Endothelial cell of umbilical vein (primary cell): Measurements from ENCODE around the gene MEF2D.

Source experiments
- CTCF ChIP-seq, 2 donors: IDR thresholded peaks; 1 replicate in 1 of 2; 2 replicates in 1 of 2; pipeline ENCODE4 v1.5.1; 2011; ENCODE audit warnings: low read length in 2 of 2, mild to moderate bottlenecking in 2 of 2, moderate library complexity in 2 of 2, control low read depth in 1 of 2, inconsistent platforms in 1 of 2, low read depth in 1 of 2; ENCODE audit not compliant: insufficient read depth in 1 of 2; ENCODE audit errors: extremely low read depth in 1 of 2
- JUN ChIP-seq: IDR thresholded peaks from 2 replicates; pipeline ENCODE4 v1.6.1; 2011; ENCODE audit warnings: borderline replicate concordance, low read depth; ENCODE audit not compliant: insufficient read length, insufficient read depth
- POLR2A ChIP-seq: IDR thresholded peaks from 2 replicates; pipeline ENCODE4 v1.6.1; 2012; ENCODE audit warnings: low read depth, mild to moderate bottlenecking, control low read depth, low read length

- TF ChIP-seq CTCF (IDR thresholded peaks at IDR 0.05; ENCODE audit: extremely low read depth in 1 of 2, insufficient read depth in 1 of 2, low read depth in 1 of 2, low read length in 2 of 2), result no peak
- no peak for TF ChIP-seq JUN
- no peak for TF ChIP-seq POLR2A
Measured at GRCh38 chr1:156488566-156489165, 11.9 kb downstream of the MEF2D start.
